ENCODE data around the gene PLA2G12A.

DNA sequence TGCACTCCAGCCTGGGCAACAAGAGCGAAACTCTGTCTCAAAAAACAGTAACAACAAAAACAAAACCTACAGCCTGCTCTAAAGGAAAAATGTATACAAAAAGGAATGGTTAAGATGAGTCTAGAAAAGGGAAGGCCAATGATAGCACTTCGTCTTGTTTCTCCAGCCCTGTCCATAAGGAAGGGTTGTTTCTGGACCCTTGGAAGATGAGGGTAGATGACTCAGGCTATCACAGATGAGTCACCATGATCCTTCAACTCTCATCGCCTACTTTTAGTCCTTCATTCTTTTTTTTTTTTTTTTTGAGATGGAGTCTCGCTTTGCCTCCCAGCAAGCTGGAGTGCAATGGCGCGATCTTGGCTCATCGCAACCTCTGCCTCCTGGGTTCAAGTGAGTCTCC lies 8.8 kb downstream of the PLA2G12A start:
- no peak for TF ChIP-seq EZH2 (IDR thresholded peaks at IDR 0.05; ENCODE audit: borderline replicate concordance, low read depth, low read length, severe bottlenecking)
- TF ChIP-seq, protein P1, sequence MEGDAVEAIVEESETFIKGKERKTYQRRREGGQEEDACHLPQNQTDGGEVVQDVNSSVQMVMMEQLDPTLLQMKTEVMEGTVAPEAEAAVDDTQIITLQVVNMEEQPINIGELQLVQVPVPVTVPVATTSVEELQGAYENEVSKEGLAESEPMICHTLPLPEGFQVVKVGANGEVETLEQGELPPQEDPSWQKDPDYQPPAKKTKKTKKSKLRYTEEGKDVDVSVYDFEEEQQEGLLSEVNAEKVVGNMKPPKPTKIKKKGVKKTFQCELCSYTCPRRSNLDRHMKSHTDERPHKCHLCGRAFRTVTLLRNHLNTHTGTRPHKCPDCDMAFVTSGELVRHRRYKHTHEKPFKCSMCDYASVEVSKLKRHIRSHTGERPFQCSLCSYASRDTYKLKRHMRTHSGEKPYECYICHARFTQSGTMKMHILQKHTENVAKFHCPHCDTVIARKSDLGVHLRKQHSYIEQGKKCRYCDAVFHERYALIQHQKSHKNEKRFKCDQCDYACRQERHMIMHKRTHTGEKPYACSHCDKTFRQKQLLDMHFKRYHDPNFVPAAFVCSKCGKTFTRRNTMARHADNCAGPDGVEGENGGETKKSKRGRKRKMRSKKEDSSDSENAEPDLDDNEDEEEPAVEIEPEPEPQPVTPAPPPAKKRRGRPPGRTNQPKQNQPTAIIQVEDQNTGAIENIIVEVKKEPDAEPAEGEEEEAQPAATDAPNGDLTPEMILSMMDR (IDR thresholded peaks at IDR 0.05; ENCODE audit: borderline replicate concordance, extremely low read depth, low read length, poor library complexity, severe bottlenecking), result no peak
